Calu3 (cell line): Measurements from ENCODE around the gene TRPM6. TPM values are rescaled to one million over a fixed set of nuclear protein-coding genes. Genes with fewer than 3 reads are reported as not detected.

Experiments
- BruUV-seq: library from RNA; stranded (reverse); fragments of 400-500 nt; replicated peaks from 2 replicates; lab custom pipeline; 2021; lab: Mats Ljungman, UMichigan
- CTCF ChIA-PET: fragments of 300-600 bp; sonication (Branson Sonifier 250); formaldehyde crosslinking; loops from one replicate; lab custom pipeline; 2022; ENCODE audit warnings: antibody characterized with exemption; lab: Charles Lee
- DNase-seq: peaks from one replicate; pipeline ENCODE4 v3.0.0; 2022
- H3K27ac Mint-ChIP-seq: one replicate; pipeline ENCODE4 v1.8.0; 2022; ENCODE audit warnings: mixed read lengths; ENCODE audit not compliant: unreplicated experiment
- H3K27me3 Mint-ChIP-seq: one replicate; pipeline ENCODE4 v1.8.0; 2022; ENCODE audit warnings: mixed read lengths; ENCODE audit not compliant: unreplicated experiment
- H3K36me3 Mint-ChIP-seq: one replicate; pipeline ENCODE4 v1.8.0; 2022; ENCODE audit warnings: mild to moderate bottlenecking, moderate library complexity, mixed read lengths; ENCODE audit not compliant: insufficient read depth, unreplicated experiment
- H3K4me1 Mint-ChIP-seq: one replicate; pipeline ENCODE4 v1.8.0; 2022; ENCODE audit warnings: mild to moderate bottlenecking, low read depth, mixed read lengths; ENCODE audit not compliant: unreplicated experiment
- H3K4me3 Mint-ChIP-seq: one replicate; pipeline ENCODE4 v1.8.0; 2022; ENCODE audit warnings: mild to moderate bottlenecking, low read depth, moderate library complexity, mixed read lengths; ENCODE audit not compliant: unreplicated experiment
- H3K9me3 Mint-ChIP-seq: one replicate; pipeline ENCODE4 v1.8.0; 2022; ENCODE audit warnings: low read depth, mixed read lengths; ENCODE audit not compliant: unreplicated experiment
- intact Hi-C: fragments of 100-400 bp; cut with micrococcal nuclease; formaldehyde crosslinking; loops from one replicate; pipeline ENCODE4 v1.10.0; 2022; ENCODE audit not compliant: unreplicated experiment
- total RNA-seq: library from RNA; stranded (reverse); gene quantifications from 2 replicates; pipeline ENCODE4 v1.2.3, GENCODE V29; 2022
- TF ChIP-seq, protein P1 (sequence below): fragments of 200-600 bp; IDR thresholded peaks from one replicate; pipeline ENCODE4 v1.8.0; 2022; ENCODE audit warnings: antibody characterized with exemption; ENCODE audit not compliant: unreplicated experiment

The TRPM6 gene
- total RNA-seq, 1 experiment from 2014 or later: not detected

DNA sequence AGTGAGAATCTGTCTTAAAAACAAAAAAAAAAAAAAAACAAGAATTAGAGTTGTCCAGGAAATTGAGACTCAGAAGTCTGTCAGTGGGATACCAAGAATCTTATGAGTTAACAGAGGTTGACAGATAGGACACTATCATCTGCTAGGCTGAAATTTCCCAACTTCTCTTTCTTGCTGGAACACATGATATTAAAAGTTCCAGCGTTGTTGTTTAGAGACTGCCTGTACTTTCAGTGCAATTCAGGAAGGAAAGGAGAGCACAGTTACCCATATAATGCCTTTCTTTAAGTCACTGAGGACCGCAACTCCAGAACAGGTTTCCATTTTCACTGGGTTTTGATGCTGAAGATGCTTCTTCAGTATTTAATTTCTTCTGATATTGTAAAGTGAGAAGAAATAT is 13.5 kb downstream of the TRPM6 start:
- BruUV-seq: no TSS peak
- Mint-ChIP-seq H3K4me1 (no peaks in the 10 kb centered on the region), H3K36me3 (no peaks in the 10 kb centered on the region), H3K9me3 (peaks cover 3% of the 10 kb centered on the region), H3K27ac (no peak overlapping the region), H3K27me3 (peaks cover 27% of the 10 kb centered on the region), H3K4me3 (no peak overlapping the region)
- TF ChIP-seq, protein P1, sequence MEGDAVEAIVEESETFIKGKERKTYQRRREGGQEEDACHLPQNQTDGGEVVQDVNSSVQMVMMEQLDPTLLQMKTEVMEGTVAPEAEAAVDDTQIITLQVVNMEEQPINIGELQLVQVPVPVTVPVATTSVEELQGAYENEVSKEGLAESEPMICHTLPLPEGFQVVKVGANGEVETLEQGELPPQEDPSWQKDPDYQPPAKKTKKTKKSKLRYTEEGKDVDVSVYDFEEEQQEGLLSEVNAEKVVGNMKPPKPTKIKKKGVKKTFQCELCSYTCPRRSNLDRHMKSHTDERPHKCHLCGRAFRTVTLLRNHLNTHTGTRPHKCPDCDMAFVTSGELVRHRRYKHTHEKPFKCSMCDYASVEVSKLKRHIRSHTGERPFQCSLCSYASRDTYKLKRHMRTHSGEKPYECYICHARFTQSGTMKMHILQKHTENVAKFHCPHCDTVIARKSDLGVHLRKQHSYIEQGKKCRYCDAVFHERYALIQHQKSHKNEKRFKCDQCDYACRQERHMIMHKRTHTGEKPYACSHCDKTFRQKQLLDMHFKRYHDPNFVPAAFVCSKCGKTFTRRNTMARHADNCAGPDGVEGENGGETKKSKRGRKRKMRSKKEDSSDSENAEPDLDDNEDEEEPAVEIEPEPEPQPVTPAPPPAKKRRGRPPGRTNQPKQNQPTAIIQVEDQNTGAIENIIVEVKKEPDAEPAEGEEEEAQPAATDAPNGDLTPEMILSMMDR: no peak
- intact Hi-C loops: no loop called here
- CTCF ChIA-PET: no interaction called here
- DNase-seq: no peak

DNA sequence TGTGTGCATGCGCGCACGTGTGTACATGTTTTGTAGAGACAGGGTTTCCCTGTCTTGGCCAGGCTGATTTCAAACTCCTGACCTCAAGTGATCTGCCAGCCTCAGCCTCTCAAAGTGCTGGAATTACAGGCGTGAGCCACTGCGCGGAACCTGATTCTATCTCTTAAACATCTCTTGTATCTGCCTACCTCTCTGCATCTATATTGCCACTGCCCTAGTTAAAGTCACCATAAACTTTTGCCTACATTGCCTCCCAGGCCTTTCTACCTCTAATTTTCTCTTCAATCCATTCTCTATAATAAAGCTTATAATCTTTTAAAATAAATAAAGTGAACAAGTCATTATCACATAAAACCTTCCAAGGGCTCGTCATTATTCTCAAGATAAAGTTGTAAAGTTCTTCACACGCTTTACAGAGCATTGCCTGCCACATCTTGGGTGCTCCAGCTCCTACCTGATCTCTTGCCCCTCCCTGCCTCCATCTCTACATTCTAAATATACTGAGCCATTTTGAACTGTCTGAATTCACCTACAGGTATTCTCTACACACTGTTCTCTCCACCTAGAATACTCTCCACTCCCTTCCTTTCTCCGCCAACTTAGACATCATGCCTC is 15.0 kb downstream of the TRPM6 start:
- no TSS peak for BruUV-seq
- DNase-seq: no peak
- no peaks in the 10 kb centered on the region for H3K9me3 Mint-ChIP-seq
- peaks cover 39% of the 10 kb centered on the region for H3K27me3 Mint-ChIP-seq
- TF ChIP-seq, protein P1: no peak
- intact Hi-C loops: no loop called here
- no peaks in the 10 kb centered on the region for H3K4me1 Mint-ChIP-seq
- H3K27ac Mint-ChIP-seq: no peak overlapping the region
- H3K36me3 Mint-ChIP-seq: no peaks in the 10 kb centered on the region
- H3K4me3 Mint-ChIP-seq: no peak overlapping the region
- CTCF ChIA-PET: interaction anchor here (0.7 kb wide), 1 partner anchor 39 kb away, joined by 3 read pairs; no protein-coding TSS in a partner anchor

DNA sequence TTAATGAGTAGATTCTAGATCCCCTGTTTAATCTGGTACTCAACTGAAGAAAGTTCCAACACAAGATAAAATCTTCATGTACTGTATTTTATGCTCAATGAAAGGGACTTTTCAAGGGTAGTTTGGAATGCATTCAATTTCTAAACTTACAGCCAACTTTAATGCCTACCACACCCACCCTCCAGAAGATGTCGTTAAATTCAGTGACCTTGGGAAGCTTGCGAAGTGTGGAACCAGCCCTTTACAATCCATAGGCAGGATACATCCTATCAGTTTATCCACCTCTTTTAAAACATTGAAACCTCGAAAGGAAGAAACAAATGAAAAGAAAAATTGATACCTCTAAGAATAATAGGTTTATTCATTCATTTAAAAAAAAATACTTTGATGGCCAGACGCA is 20.2 kb downstream of the TRPM6 start:
- no TSS peak for BruUV-seq
- no peaks in the 10 kb centered on the region for H3K36me3 Mint-ChIP-seq
- no peak for DNase-seq
- no peak overlapping the region for H3K4me3 Mint-ChIP-seq
- peaks cover 27% of the 10 kb centered on the region for H3K27me3 Mint-ChIP-seq
- intact Hi-C loops: no loop called here
- CTCF ChIA-PET: no interaction called here
- H3K27ac Mint-ChIP-seq: no peak overlapping the region
- H3K4me1 Mint-ChIP-seq: no peaks in the 10 kb centered on the region
- TF ChIP-seq, protein P1: no peak
- no peaks in the 10 kb centered on the region for H3K9me3 Mint-ChIP-seq

DNA sequence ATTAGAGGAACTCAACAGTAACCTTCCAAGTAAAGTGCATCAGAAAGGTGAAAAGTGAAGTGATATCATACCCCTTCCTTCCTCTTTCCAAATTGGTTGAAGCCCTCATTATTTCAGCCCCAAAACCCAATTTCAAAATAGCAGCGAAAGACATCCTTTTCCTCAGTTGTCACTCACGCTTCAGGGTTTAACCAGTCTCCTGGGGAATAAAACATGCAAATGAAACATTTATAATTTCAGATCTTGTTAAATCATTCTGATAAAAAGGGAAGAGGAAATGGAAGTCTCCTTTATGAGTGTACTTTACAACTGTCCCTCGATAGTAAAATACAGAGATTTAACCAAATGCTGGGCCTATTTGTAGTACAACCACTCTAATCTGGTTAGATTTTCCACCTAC is 22.5 kb downstream of the TRPM6 start:
- H3K4me3 Mint-ChIP-seq: no peak overlapping the region
- DNase-seq: no peak
- no TSS peak for BruUV-seq
- CTCF ChIA-PET: no interaction called here
- intact Hi-C loops: no loop called here
- TF ChIP-seq, protein P1: no peak
- H3K9me3 Mint-ChIP-seq: no peaks in the 10 kb centered on the region
- H3K4me1 Mint-ChIP-seq: no peaks in the 10 kb centered on the region
- H3K27ac Mint-ChIP-seq: no peak overlapping the region
- peaks cover 21% of the 10 kb centered on the region for H3K27me3 Mint-ChIP-seq
- no peaks in the 10 kb centered on the region for H3K36me3 Mint-ChIP-seq
